Measurements from ENCODE around the gene LHX1.

Gene LHX1

GRCh38 chr17:36894177-36894576 lies 43.1 kb upstream of the LHX1 start:
- Histone ChIP-seq H3K27me3 (replicated peaks; ENCODE audit: control insufficient read depth, insufficient read depth, low read length) (peaks cover 2% of the 10 kb centered on the region), H3K36me3 (ENCODE audit: control insufficient read depth, insufficient read depth, low read length) (no peaks in the 10 kb centered on the region), H3K4me3 (replicated peaks; ENCODE audit: low read depth, low read length) (no peak overlapping the region)
- TF ChIP-seq CTCF (IDR thresholded peaks at IDR 0.05; ENCODE audit: insufficient read depth, low read length, poor library complexity, severe bottlenecking): no peak
- no peak for DNase-seq (ENCODE audit: extremely low read depth, insufficient read length)

- H3K27me3 ChIP-seq (replicated peaks; ENCODE audit: control insufficient read depth, insufficient read depth, low read length): peaks cover 2% of the 10 kb centered on the region
- no peak overlapping the region for H3K4me3 ChIP-seq (replicated peaks; ENCODE audit: low read depth, low read length)
- DNase-seq (ENCODE audit: extremely low read depth, insufficient read length): no peak
- no peaks in the 10 kb centered on the region for H3K36me3 ChIP-seq (ENCODE audit: control insufficient read depth, insufficient read depth, low read length)
- no peak for TF ChIP-seq CTCF (IDR thresholded peaks at IDR 0.05; ENCODE audit: insufficient read depth, low read length, poor library complexity, severe bottlenecking)
Observed at GRCh38 chr17:36894925-36895324, 42.4 kb upstream of the LHX1 start.

GRCh38 chr17:36899250-36900159 lies 37.8 kb upstream of the LHX1 start:
- Histone ChIP-seq H3K4me3 (replicated peaks; ENCODE audit: low read depth, low read length) (no peak overlapping the region), H3K36me3 (ENCODE audit: control insufficient read depth, insufficient read depth, low read length) (no peaks in the 10 kb centered on the region), H3K27me3 (replicated peaks; ENCODE audit: control insufficient read depth, insufficient read depth, low read length) (peaks cover 3% of the 10 kb centered on the region)
- no peak for TF ChIP-seq CTCF (IDR thresholded peaks at IDR 0.05; ENCODE audit: insufficient read depth, low read length, poor library complexity, severe bottlenecking)
- no peak for DNase-seq (ENCODE audit: extremely low read depth, insufficient read length)

- no peak for DNase-seq (ENCODE audit: extremely low read depth, insufficient read length)
- Histone ChIP-seq H3K36me3 (ENCODE audit: control insufficient read depth, insufficient read depth, low read length) (no peaks in the 10 kb centered on the region), H3K27me3 (replicated peaks; ENCODE audit: control insufficient read depth, insufficient read depth, low read length) (peaks cover 3% of the 10 kb centered on the region), H3K4me3 (replicated peaks; ENCODE audit: low read depth, low read length) (no peak overlapping the region)
- no peak for TF ChIP-seq CTCF (IDR thresholded peaks at IDR 0.05; ENCODE audit: insufficient read depth, low read length, poor library complexity, severe bottlenecking)
Observed at GRCh38 chr17:36900160-36900512, 37.1 kb upstream of the LHX1 start.

GRCh38 chr17:36901506-36901905 lies 35.8 kb upstream of the LHX1 start:
- DNase-seq (ENCODE audit: extremely low read depth, insufficient read length): no peak
- H3K27me3 ChIP-seq (replicated peaks; ENCODE audit: control insufficient read depth, insufficient read depth, low read length): peaks cover 1% of the 10 kb centered on the region; the same call in 1 of the 2 replicates
- no peak for TF ChIP-seq CTCF (IDR thresholded peaks at IDR 0.05; ENCODE audit: insufficient read depth, low read length, poor library complexity, severe bottlenecking)
- no peak overlapping the region for H3K4me3 ChIP-seq (replicated peaks; ENCODE audit: low read depth, low read length)
- H3K36me3 ChIP-seq (ENCODE audit: control insufficient read depth, insufficient read depth, low read length): no peaks in the 10 kb centered on the region

All from GM06990 (cell line).